KOPT-K1 (cell line): ENCODE data around the gene PROK1.

Experiments
- H3K27ac ChIP-seq: fragments of 200-600 bp; sonication (generic); 2 replicates; pipeline ENCODE4 v1.5.1; 2016; ENCODE audit warnings: antibody characterized with exemption, mild to moderate bottlenecking, low read depth, low read length; ENCODE audit not compliant: poor library complexity, severe bottlenecking
- H3K36me3 ChIP-seq: fragments of 200-600 bp; sonication (generic); 2 replicates; pipeline ENCODE4 v1.5.1; 2017; ENCODE audit warnings: antibody characterized with exemption, mild to moderate bottlenecking, low read length, moderate library complexity; ENCODE audit not compliant: insufficient read depth
- H3K9me3 ChIP-seq: fragments of 200-600 bp; sonication (generic); 2 replicates; pipeline ENCODE4 v1.5.1; 2017; ENCODE audit warnings: antibody characterized with exemption, low read length, mild to moderate bottlenecking; ENCODE audit not compliant: insufficient read depth, poor library complexity, severe bottlenecking

PROK1 gene

GRCh38 chr1:110449661-110450651, 993 bp upstream of the PROK1 start:
- Histone ChIP-seq H3K9me3 (no peaks in the 10 kb centered on the region), H3K36me3 (no peaks in the 10 kb centered on the region), H3K27ac (no peak overlapping the region)

GRCh38 chr1:110452330-110452729, 1.4 kb downstream of the PROK1 start:
- Histone ChIP-seq H3K9me3 (no peaks in the 10 kb centered on the region), H3K27ac (no peak overlapping the region), H3K36me3 (no peaks in the 10 kb centered on the region)

- H3K9me3 ChIP-seq = no peaks in the 10 kb centered on the region
- no peaks in the 10 kb centered on the region for H3K36me3 ChIP-seq
- H3K27ac ChIP-seq = no peak overlapping the region
These were observed 2.9 kb downstream of the PROK1 start for GRCh38 chr1:110453829-110454228.

- no peaks in the 10 kb centered on the region for H3K36me3 ChIP-seq
These were observed 3.4 kb downstream of the PROK1 start for GRCh38 chr1:110454328-110454727.

GRCh38 chr1:110455151-110455550, 4.2 kb downstream of the PROK1 start:
- no peak overlapping the region for H3K27ac ChIP-seq
- H3K36me3 ChIP-seq = no peaks in the 10 kb centered on the region
- H3K9me3 ChIP-seq = no peaks in the 10 kb centered on the region

More at GRCh38 chr1:110454328-110454727, 3.4 kb downstream of the PROK1 start:
- no peaks in the 10 kb centered on the region for H3K9me3 ChIP-seq
- no peak overlapping the region for H3K27ac ChIP-seq

- Histone ChIP-seq H3K36me3 (no peaks in the 10 kb centered on the region), H3K27ac (no peak overlapping the region), H3K9me3 (no peaks in the 10 kb centered on the region)
These were observed 6.3 kb downstream of the PROK1 start for GRCh38 chr1:110457206-110457605.

GRCh38 chr1:110460253-110461220, 9.6 kb downstream of the PROK1 start:
- no peaks in the 10 kb centered on the region for H3K36me3 ChIP-seq
- H3K27ac ChIP-seq = no peak overlapping the region
- H3K9me3 ChIP-seq = no peaks in the 10 kb centered on the region

- Histone ChIP-seq H3K9me3 (no peaks in the 10 kb centered on the region), H3K36me3 (no peaks in the 10 kb centered on the region), H3K27ac (no peak overlapping the region)
These were observed 11.1 kb downstream of the PROK1 start for GRCh38 chr1:110462093-110462492.

GRCh38 chr1:110462964-110463363, 12.0 kb downstream of the PROK1 start:
- no peaks in the 10 kb centered on the region for H3K9me3 ChIP-seq
- no peak overlapping the region for H3K27ac ChIP-seq
- H3K36me3 ChIP-seq = no peaks in the 10 kb centered on the region

GRCh38 chr1:110463725-110464124, 12.8 kb downstream of the PROK1 start:
- no peaks in the 10 kb centered on the region for H3K9me3 ChIP-seq
- H3K27ac ChIP-seq = no peak overlapping the region
- no peaks in the 10 kb centered on the region for H3K36me3 ChIP-seq

- no peaks in the 10 kb centered on the region for H3K36me3 ChIP-seq
- no peaks in the 10 kb centered on the region for H3K9me3 ChIP-seq
- no peak overlapping the region for H3K27ac ChIP-seq
These were observed 13.4 kb downstream of the PROK1 start for GRCh38 chr1:110464340-110464739.

GRCh38 chr1:110465038-110465813, 14.3 kb downstream of the PROK1 start:
- no peaks in the 10 kb centered on the region for H3K9me3 ChIP-seq
- H3K36me3 ChIP-seq = no peaks in the 10 kb centered on the region
- H3K27ac ChIP-seq = no peak overlapping the region

GRCh38 chr1:110465814-110466380, 14.9 kb downstream of the PROK1 start:
- no peak overlapping the region for H3K27ac ChIP-seq

GRCh38 chr1:110466646-110467280, 15.8 kb downstream of the PROK1 start:
- no peaks in the 10 kb centered on the region for H3K9me3 ChIP-seq
- no peak overlapping the region for H3K27ac ChIP-seq

More at GRCh38 chr1:110465814-110466380, 14.9 kb downstream of the PROK1 start:
- Histone ChIP-seq H3K9me3 (no peaks in the 10 kb centered on the region), H3K36me3 (no peaks in the 10 kb centered on the region)

More at GRCh38 chr1:110466646-110467280, 15.8 kb downstream of the PROK1 start:
- H3K36me3 ChIP-seq = no peaks in the 10 kb centered on the region
